ENCODE data around the gene GTPBP3. TPM values are rescaled to one million over a fixed set of nuclear protein-coding genes. Genes with fewer than 3 reads are reported as not detected.

Gene GTPBP3
- total and polyA plus RNA-seq, 9 of the 15 experiments (the other 6 are each of a cell fraction or from before 2014, with no cell fraction given): 4.9 to 124 (median 22.6) TPM

DNA sequence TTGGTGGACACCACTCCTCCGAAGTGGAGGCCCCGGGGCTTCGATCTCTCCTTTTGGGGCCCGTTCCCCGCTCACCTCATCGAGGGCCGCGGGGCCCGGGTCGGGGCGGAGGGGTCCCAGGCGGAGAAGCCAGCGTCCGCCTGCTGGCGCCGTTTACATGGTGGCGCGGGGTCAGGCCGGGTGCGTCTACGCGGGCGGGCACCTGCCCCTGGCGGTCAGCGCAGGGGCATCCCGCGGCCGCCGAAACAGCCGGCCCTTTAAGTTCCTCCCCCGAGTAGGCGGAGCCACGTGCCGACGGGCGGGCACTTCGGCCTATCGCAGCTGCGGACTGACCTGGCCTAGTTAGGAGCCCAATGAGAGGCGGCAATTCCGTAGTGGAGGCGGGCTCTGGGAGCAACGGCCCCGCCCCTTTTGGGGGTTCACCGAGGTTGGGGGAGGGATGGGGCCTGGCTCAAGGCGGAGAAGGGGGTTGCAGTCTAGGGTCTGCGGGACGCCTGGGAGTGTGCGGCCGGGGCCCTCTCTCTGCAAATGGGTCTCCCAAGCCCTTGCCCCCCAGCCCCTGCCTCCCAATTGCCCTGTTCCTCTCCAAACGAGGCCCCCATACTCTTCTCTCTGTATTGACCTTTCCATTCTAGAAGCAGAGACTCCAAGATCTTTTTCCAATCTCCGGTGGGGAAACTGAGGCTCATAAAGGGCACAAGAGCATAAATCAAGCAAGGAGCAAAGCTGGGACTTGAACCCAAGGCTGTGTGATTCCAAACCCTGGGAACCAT is 34.0 kb upstream of the GTPBP3 start, which contains the start of gene ABHD8 (continued):
- TF ChIP-seq, protein P1, sequence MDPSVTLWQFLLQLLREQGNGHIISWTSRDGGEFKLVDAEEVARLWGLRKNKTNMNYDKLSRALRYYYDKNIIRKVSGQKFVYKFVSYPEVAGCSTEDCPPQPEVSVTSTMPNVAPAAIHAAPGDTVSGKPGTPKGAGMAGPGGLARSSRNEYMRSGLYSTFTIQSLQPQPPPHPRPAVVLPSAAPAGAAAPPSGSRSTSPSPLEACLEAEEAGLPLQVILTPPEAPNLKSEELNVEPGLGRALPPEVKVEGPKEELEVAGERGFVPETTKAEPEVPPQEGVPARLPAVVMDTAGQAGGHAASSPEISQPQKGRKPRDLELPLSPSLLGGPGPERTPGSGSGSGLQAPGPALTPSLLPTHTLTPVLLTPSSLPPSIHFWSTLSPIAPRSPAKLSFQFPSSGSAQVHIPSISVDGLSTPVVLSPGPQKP (CRISPR knock-in tag; IDR thresholded peaks at IDR 0.05): no peak
- TF ChIP-seq ZSCAN32 (CRISPR knock-in tag; IDR thresholded peaks at IDR 0.05) (no peak), ZNF12 (CRISPR knock-in tag; IDR thresholded peaks at IDR 0.05) (no peak), ZNF41 (CRISPR knock-in tag; conservative IDR thresholded peaks at IDR 0.05) (no peak), PCBP1 (IDR thresholded peaks at IDR 0.05; ENCODE audit: low read depth, low read length, poor library complexity, severe bottlenecking) (peak; percentile 87), ZNF197 (CRISPR knock-in tag; IDR thresholded peaks at IDR 0.05; ENCODE audit: low read depth) (no peak), ZNF354B (CRISPR knock-in tag; IDR thresholded peaks at IDR 0.05) (no peak), TCF7L2 (IDR thresholded peaks at IDR 0.05; ENCODE audit: low read depth, low read length) (no peak), PRPF4 (IDR thresholded peaks at IDR 0.05; ENCODE audit: insufficient read depth, low read depth, low read length, poor library complexity, severe bottlenecking) (no peak), HNRNPH1 (optimal IDR thresholded peaks at IDR 0.05; ENCODE audit: low read depth, low read length) (no peak), GTF2E2 (tag; IDR thresholded peaks at IDR 0.05) (no peak), TFAP4 (CRISPR knock-in tag; IDR thresholded peaks at IDR 0.05; ENCODE audit: borderline replicate concordance) (peak; percentile 90), PHF20 (IDR thresholded peaks at IDR 0.05; ENCODE audit: partially characterized antibody) (peak; percentile 37), E2F1 (CRISPR knock-in tag; IDR thresholded peaks at IDR 0.05) (peak; percentile 79; the same call in 1 of the 2 replicates)
- TF ChIP-seq, protein P2, sequence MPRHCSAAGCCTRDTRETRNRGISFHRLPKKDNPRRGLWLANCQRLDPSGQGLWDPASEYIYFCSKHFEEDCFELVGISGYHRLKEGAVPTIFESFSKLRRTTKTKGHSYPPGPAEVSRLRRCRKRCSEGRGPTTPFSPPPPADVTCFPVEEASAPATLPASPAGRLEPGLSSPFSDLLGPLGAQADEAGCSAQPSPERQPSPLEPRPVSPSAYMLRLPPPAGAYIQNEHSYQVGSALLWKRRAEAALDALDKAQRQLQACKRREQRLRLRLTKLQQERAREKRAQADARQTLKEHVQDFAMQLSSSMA (CRISPR knock-in tag; IDR thresholded peaks at IDR 0.05): no peak
- TF ChIP-seq, protein P3, sequence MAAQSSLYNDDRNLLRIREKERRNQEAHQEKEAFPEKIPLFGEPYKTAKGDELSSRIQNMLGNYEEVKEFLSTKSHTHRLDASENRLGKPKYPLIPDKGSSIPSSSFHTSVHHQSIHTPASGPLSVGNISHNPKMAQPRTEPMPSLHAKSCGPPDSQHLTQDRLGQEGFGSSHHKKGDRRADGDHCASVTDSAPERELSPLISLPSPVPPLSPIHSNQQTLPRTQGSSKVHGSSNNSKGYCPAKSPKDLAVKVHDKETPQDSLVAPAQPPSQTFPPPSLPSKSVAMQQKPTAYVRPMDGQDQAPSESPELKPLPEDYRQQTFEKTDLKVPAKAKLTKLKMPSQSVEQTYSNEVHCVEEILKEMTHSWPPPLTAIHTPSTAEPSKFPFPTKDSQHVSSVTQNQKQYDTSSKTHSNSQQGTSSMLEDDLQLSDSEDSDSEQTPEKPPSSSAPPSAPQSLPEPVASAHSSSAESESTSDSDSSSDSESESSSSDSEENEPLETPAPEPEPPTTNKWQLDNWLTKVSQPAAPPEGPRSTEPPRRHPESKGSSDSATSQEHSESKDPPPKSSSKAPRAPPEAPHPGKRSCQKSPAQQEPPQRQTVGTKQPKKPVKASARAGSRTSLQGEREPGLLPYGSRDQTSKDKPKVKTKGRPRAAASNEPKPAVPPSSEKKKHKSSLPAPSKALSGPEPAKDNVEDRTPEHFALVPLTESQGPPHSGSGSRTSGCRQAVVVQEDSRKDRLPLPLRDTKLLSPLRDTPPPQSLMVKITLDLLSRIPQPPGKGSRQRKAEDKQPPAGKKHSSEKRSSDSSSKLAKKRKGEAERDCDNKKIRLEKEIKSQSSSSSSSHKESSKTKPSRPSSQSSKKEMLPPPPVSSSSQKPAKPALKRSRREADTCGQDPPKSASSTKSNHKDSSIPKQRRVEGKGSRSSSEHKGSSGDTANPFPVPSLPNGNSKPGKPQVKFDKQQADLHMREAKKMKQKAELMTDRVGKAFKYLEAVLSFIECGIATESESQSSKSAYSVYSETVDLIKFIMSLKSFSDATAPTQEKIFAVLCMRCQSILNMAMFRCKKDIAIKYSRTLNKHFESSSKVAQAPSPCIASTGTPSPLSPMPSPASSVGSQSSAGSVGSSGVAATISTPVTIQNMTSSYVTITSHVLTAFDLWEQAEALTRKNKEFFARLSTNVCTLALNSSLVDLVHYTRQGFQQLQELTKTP (IDR thresholded peaks at IDR 0.05; ENCODE audit: low read depth in 1 of 2, partially characterized antibody in 2 of 2): no peak
